Forelimb muscle (tissue), 1 donor: Measurements from ENCODE around the gene CD151. TPM values are rescaled to one million over a fixed set of nuclear protein-coding genes. Genes with fewer than 3 reads are reported as not detected.
A peak's percentile ranks its signal among the peaks of the same experiment; 100 is the strongest.

ENCODE experiments used
- DNase-seq: peaks from one replicate; pipeline ENCODE4 v3.0.0-alpha.2; 2013; ENCODE audit warnings: low read depth
- polyA plus RNA-seq: library from polyadenylated mRNA; unstranded; fragments of 120-200 nt; gene quantifications from one replicate; pipeline ENCODE4 v1.2.1, GENCODE V29; 2013; ENCODE audit not compliant: insufficient read length

Gene CD151
- polyA plus RNA-seq, 1 donor: 155 TPM

GRCh38 chr11:843086-843734, 10.5 kb downstream of the CD151 start:
- DNase-seq: no peak

GRCh38 chr11:843818-844692, 11.3 kb downstream of the CD151 start:
- DNase-seq: no peak

- peak; percentile 87 for DNase-seq
Observed at GRCh38 chr11:844693-845644, 12.2 kb downstream of the CD151 start.

GRCh38 chr11:845872-846495, 13.2 kb downstream of the CD151 start:
- no peak for DNase-seq

- DNase-seq: no peak
Observed at GRCh38 chr11:846496-847098, 13.8 kb downstream of the CD151 start.

- no peak for DNase-seq
Observed at GRCh38 chr11:847876-848275, 15.1 kb downstream of the CD151 start.

- no peak for DNase-seq
Observed at GRCh38 chr11:848380-848931, 15.7 kb downstream of the CD151 start.

- DNase-seq: no peak
Observed at GRCh38 chr11:849104-849824, 16.5 kb downstream of the CD151 start.

- DNase-seq: no peak
Observed at GRCh38 chr11:849951-850774, 17.4 kb downstream of the CD151 start.

- DNase-seq: no peak
Observed at GRCh38 chr11:850775-851763, 18.3 kb downstream of the CD151 start.

- DNase-seq: no peak
Observed at GRCh38 chr11:852762-853161, 20.0 kb downstream of the CD151 start.

- DNase-seq: no peak
Observed at GRCh38 chr11:853682-854448, 21.1 kb downstream of the CD151 start.

GRCh38 chr11:854601-855329, 22.0 kb downstream of the CD151 start:
- no peak for DNase-seq

- no peak for DNase-seq
Observed at GRCh38 chr11:855330-855674, 22.6 kb downstream of the CD151 start.

- no peak for DNase-seq
Observed at GRCh38 chr11:855796-856195, 23.0 kb downstream of the CD151 start.

- no peak for DNase-seq
Observed at GRCh38 chr11:856397-856796, 23.6 kb downstream of the CD151 start.
